HG02571 (cell line): ENCODE data around the gene OPCML.

Experiments used
- ATAC-seq: cut with Tn5 transposase; IDR thresholded peaks from one replicate; pipeline ENCODE4 v1.9.1; 2021; ENCODE audit warnings: mild to moderate bottlenecking, moderate library complexity; ENCODE audit not compliant: unreplicated experiment

OPCML gene

DNA sequence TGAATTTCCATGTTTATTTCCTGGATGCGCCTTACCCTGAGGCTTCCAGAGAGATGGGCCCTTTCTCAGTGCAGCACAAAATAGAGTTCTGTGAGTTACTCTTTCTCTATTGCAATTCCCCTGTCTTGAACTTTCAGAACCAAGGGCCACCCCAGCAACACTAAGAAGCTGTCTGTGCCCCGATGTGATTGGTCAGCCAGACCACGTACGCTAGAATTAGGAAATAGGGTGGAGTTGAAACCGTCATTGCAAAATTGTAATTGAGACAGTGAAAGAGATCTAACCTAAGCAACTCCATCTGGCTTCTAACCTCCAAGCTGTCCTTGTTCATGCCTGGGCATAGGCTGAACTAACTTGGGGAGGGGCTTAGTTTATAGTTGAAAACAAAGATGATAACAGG, 981.3 kb downstream of the OPCML start:
- ATAC-seq, result no peak

DNA sequence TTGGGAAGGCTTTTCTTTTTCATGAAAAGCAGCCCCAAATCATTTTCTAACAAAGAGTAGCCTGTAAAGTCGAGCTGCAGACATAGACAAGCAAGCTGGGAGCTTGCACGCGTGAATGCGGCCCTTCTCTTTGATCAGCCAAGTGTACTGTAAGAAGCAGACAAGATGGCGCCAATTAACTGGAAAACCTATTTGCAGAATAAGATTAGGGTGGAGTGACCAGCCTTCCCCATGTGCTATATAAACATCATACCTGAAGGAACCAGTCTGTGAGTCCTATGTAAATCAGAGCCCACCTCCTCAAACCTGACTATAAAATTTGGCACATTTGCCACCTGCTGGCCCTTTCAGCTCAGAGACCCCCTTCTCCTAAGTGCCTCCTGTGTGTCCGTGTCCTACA, 982.7 kb downstream of the OPCML start:
- no peak for ATAC-seq

DNA sequence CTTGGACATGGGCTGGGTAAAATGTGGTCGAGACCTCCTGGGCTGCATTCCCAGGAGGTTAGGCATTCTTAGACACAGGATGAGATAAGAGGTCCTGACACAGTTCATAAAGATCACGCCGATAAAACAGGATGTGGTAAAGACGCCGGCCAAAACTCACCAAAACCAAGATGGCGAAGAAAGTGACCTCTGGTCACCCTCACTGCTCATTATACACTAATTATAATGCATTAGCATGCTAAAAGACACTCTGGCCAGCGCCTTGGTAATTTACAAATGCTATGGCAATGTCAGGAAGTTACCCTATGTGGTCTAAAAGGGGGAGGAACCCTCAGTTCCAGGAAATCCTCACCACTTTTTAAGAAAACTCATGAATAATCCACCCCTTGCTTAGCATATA, 983.3 kb downstream of the OPCML start:
- no peak for ATAC-seq

DNA sequence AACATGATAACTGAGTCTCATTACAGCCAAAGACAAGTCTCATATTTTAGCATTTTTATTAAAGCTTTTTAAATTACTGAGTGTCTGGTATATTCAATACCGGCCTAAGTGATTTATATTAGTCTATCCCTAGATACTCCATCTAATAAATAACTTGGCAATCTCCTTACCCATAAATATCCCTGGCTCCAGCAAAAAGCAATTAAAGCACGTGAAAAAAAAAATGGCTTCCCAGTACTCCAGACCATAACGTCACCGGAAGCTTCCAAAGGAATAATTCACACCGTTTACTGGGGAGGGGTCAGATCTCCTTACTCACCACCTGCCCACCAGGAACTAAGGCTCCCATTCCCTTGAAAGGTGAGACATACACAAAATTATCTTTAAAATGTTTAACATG, 988.3 kb downstream of the OPCML start:
- no peak for ATAC-seq

DNA sequence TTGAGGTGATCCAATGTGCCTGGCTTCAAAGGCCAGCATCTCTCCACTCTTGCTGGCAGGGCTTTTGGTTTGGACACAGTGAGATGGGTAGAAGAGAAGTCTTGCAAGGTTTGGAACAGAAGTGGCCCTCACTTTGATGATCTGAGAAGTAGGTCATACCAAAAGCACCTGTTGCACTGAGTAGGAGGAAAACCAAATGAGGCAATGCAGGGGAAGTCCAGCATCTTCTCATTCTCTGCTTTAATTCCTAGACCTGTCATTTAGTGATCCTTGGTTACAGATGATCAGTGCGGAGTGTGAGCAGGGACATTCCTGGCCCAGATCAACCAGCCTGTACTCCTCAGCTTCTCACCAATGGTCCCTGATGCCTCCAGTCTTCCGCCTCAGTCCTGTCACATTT, 990.5 kb downstream of the OPCML start:
- no peak for ATAC-seq

DNA sequence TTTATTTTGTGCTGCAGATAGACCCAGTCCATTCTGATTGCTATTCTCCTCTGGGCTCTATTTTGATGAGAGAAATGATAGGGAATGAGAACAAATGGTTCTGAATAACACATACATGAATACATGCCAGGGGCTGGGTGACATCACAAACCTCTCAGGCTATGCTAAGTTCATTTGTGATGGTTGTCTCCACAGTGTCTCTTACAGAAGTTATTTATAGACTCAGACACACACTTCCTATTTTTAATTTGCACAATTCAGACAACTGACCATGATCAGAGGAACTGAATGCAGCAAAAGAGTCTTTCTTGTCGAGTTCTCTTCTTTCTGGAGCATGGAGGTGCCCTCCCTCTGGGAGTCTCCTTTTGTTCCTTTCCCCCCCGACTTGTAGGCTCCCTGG, 991.7 kb downstream of the OPCML start:
- no peak for ATAC-seq

DNA sequence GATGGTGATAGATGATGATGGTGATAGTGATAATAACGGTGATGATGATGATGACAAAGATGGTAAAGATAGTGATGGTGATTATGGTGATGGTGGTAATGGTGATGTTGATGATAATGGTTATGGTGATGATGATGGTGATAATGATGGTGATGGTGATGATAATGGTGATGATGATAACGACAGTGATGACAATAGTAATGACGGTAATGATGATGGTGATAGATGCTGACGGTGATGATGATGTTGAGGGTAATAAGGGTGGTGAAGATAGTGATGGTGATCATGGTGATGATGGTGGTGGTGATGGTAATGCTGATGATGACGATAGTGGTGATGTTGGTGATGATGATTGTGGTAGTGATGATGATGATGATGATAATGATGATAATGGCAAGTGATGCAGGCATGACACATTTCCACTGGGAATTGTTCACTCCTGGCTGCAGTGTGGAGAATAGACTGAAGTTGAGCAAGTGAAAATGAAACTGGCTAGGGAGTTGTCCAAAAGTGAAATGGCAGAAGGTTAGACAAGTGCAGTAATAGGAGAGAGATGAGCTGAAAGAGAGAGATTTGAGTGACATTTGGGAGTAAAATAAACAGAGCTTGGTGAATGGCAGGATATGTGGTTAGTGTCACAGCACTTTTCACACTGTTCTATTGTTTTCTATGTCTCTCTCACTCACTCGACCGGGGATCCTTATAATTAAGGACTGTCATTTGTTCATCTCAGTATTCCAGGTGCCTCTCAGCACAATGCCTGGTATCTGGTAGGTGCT, 992.5 kb downstream of the OPCML start:
- ATAC-seq, result no peak

DNA sequence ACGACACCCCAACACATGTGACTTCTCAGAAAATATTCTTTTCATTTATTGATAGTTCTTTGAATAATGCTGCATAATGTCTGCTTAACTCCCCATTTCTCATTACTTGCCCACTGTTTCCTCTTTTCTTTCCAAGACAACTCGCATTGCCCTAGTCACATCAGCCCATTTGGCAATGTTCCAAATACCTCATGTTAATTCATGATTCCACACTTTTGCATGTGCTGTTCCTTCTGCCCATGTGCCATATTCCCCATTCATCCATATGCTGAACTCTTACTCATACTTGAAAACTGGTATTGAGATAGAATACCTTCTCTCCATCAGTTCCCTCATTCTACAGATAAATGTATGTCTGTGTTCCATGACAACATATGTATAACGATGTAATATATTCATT, 993.7 kb downstream of the OPCML start:
- no peak for ATAC-seq

DNA sequence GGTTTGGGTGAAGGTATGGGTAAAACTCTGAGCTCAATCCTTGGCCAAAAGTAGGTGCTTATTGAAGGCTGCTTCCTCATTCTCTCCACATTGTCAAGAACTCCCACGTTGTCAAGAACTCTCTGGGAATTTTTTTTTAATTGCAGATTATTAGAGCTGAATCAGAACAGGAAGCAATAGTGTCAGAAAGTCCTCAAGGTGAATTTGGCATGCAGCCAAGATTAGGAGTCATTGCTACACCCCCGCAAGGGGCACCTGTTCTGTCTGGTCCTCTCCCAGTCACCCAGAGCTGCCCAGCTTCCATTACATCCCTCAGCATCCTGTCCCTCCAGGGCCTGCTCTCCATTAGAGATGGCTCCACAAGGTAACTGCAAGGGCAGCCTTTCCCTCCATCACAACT, 996.5 kb downstream of the OPCML start:
- no peak for ATAC-seq

DNA sequence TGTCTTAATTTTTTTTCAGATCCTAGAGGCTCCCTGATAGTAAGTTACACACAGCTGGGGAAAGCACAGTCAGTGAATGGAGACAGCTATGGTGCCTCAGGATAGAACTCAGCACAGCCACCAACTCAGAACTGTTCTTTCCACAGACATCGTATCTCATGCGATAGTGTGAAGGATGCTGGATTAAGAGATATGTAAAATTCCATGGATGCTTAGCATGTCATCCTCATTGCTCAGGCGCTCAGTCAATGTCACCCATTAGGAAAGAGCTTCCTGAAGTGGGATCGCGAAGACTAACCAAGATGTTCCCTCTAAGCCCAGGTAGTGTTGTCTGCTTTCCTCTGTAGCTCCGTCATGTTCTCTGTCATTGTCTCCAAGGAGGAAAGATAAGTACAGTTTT, 1000.4 kb downstream of the OPCML start:
- no peak for ATAC-seq

DNA sequence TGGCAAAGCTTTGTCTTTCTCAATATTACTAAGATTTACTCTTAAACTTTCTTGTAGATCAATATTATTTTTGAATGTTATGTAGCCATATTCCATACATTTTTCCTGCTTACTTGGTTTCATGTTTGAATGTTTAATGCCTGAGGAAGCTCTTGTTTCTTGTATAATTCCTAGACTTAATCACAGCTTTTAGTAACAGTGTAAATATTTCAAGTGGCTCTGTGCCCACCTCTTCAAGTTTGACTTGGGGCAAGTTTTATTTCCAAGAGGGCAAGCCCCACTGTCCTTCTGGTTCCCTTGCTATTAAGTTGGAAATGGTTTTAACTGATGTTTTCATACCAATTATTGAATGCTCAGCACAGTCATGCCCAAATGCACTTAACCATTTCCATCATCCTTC, 1004.1 kb downstream of the OPCML start:
- ATAC-seq, result no peak

DNA sequence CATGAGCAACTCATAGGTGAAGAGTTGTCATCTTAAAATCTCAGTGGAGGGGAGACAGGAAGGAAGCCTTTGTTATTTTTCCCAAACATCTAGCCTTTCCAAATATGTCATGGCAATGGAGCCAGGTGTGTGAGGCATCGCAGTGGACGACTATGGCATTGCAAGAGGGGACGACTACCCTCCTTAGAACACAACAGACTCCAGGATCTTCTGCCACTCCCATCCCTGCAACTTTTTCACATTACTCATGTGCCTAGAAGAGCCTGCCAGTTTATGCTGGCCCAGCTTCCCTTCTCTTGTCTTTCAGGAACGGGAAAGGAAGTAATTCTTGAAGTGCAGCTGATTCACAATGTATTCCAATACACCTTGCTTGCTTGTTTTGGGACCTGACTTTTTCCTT, 1008.4 kb downstream of the OPCML start:
- ATAC-seq, result no peak

DNA sequence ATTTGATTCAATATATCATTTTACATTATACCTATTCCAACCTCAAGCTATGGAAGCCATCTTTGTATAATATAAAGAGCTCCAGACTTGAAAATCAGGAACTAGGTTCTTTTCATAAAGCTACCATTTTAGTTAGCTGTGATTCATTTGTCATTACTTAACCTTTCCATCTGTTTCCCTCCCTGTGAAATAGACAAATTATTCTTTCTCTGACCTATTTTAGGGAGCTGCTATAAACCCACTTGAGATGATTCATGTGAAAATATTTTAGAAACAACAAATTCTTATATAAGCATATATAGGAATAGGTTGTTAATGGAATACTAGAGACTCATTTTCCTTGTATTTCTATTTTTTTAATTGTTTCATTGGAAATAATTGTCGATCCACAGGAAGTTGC, 1012.1 kb downstream of the OPCML start:
- ATAC-seq, result no peak

DNA sequence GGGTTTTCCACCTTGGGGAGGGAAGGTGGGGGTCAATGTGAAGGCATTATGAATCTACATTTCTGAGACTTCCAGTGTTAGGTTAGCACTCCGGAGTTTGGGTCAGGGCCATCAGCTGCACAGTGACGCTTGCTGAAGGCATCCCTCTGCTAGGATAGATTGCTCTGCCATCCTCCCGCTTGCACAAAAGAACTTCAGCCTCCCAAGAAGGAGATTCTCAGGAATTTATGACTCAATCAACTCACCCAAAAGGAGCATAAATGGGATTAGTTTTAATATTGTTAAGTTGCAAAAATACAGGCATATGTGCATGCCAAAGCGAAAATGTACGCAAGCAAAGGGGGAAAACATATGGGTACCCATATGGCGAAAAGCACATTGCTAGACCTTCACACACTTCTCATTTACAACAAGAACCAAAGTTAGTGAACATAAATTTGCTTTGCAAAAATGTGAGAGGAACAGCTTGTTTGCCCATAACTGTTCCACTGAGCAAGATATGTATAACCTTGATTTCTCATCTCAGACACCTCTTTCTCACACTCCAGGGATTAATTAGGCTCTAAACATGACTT, 1013.0 kb downstream of the OPCML start:
- no peak for ATAC-seq

DNA sequence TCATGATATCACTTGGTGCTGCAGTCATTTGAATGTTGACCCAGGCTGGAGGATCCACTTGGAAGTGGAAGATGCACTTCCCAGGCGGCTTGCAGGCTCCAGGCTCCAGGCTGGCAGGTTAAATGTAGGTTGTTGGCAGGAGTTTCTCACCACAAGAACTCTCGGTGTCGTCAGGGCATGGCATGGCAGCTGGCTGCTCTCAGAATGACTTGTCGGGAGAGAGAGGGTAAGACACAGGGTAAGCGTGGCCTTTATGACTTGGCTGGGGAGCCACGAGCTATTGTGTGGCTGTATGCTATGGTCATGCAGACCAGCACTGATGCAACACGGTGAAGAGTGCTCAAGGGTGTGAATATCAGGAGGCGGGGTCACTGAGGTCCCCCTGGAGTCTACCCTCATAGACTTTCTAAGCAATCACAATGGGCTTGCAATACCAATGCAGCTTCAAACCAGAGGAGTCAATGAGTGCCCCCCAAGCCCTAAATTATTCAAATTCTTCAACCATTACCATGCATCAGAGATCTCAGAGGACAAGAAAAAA, 1027.7 kb downstream of the OPCML start:
- ATAC-seq, result no peak

DNA sequence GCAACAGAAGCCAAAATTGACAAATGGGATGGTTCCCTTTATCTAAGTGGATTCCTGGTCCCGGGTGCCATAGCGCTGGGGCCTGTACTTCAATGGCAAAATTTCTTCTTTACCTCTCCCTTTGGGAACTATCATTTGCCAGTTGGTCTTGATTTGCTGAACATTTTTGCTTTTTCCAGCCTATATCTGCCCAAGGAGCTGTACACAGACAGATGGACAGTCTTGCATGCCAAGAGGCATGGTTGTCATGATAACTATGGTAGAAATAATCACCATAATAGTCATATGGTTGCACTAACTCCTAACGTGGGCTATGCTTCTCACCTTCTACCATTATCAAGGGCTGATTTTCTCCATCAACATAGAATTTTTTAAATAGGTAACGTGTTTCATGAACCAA, 1030.9 kb downstream of the OPCML start:
- ATAC-seq, result no peak

DNA sequence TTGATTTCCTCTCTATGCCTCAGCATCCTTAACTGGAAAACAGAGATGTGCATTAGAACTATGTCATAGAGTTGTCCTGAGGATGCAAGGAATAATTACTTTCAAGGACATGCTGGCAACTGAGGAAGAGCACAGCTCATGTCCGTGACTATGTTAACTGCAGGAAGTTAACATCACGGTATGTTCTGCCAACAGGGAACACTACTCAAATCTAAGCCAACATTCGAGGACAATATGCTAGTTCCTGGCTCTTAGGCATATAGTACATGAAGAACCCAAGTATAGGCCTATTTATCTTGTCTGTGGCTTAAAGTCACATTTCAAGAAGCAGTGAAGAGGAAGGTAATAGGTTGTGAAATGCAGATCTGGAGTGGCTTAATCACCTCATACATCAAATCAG, 1032.6 kb downstream of the OPCML start:
- ATAC-seq, result no peak

DNA sequence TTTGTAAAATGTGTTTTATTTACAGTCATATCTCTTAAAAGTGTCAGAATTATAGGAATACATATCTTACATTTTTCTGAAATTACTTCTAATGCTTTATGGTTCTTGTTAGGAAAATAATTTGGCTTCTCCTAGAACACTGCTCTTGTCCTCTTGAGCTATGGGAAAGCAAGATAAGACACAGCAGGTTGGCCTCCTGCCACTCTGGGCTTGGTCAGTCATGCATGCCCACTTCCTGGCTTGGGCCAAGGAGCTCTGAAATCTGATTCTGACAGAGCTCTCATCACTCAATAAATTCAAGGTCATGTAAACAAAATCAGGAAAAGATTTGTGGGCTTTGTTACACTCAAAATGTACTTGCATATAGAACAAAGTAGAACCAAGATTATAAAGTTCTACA, 1036.0 kb downstream of the OPCML start:
- no peak for ATAC-seq

DNA sequence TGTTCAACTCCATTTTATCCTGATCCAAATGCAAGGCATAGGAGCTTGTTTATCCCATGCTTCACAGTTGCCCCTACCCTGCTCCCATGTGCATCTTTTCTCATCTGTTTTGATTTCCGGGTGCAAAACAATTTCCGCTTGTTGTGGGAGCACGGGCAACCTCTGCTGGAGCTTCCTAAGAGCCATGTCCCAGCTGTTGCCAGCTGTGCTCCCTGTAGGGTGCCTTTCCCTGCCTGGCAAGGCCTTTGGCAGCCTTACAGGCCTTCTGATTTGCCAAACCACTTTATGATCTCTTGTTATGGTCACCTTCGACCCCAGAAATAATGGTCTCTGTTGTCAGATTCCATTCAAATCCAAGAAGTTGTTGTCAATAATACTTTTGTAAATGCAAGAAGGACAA, 1038.5 kb downstream of the OPCML start:
- ATAC-seq, result no peak

DNA sequence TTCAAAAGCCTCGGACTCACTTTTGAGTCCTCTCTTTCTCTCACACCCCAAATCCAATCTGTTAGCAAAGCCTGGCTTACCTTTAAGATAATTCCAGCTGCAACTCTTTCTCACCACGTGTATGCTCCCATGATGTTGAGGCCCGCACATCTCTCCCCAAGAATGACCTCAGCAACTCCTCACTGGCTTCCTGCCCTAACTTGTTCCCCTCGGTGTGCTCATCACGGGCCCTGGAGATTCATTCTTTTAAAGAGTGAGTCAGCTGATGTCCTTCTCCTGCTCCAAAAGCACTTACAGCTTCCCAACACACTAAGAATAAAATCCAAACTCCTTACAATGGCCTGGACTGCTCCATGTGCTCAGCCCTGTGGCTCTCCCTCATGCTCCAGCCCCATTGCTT, 1041.3 kb downstream of the OPCML start:
- ATAC-seq, result no peak

DNA sequence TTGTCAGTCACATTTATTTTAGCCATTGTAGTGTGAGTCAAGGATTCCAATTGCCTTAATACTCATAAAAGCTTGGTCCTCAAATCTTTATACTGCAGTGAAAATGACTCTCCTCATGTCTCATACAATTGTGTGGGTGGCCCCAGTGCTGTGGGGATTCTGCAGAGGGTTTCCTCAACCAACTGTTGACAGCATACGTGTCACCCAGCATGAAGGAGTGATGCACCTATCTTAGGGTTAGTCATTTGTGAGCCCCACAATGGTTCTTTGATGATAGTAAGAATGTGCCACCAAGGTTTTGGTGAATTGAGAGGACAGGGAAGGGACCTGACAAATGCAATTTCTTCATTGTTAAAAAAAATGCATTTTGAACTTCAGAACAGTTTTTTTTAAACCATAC, 1046.2 kb downstream of the OPCML start:
- ATAC-seq, result no peak

DNA sequence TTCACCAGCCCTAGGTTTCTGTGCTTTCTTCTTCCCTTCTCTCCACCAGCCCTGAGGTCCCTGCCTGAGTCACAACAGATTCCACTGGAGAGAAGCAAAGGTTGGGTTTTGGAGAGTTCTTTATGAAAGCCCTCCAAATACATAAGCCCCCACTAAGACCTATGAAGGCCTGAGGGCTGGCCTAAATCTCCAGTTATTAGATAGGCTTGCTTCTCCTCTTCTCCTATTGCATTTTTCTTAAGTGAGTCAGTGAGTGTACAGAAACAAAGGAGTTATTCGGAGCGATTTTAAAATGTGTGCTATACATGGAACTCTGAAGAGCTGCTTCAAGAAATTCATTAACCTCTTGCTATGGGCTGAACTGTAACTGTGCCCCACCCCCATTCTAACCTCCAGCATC, 1057.3 kb downstream of the OPCML start:
- no peak for ATAC-seq
